HL-60 (cell line): ENCODE data around the gene SMIM1.

ENCODE experiments used
- CTCF ChIP-seq: IDR thresholded peaks from one replicate; pipeline ENCODE4 v1.5.1; 2011; ENCODE audit warnings: low read length, control low read depth, inconsistent platforms; ENCODE audit not compliant: insufficient read depth
- POLR2AphosphoS5 ChIP-seq: IDR thresholded peaks from 2 replicates; pipeline ENCODE4 v1.6.1; 2012; ENCODE audit warnings: low read depth

GRCh38 chr1:3733883-3734589, 38.5 kb upstream of the SMIM1 start:
- TF ChIP-seq POLR2AphosphoS5 (no peak), CTCF (no peak)
